ENCODE measurements around the gene NUP54.

The NUP54 gene

DNA sequence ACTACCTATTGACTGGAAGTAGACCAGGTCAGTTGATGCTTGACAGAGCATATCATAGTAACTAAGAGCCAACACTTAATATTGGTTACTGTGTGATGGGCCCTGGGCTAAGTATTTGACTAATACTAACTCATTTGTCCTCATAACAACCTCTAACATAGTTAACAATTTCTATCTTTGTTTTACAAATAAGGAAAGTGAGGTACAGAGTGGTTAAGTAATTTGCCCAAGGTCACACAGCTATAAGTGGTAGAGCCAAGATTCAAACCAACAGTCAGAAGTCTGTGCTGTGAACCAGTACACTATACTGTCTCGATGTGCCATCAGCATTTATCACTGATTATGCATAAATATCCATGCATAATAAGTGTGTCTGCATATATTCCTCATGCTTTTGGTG, 27.1 kb upstream of the NUP54 start:
- Histone ChIP-seq H3K27me3 (ENCODE audit: control insufficient read depth, low read length) (no peaks in the 10 kb centered on the region), H3K4me1 (ENCODE audit: control insufficient read depth, low read length) (peaks cover 22% of the 10 kb centered on the region), H3K9me3 (ENCODE audit: control insufficient read depth, insufficient read depth, low read length) (no peaks in the 10 kb centered on the region), H4K20me1 (ENCODE audit: control insufficient read depth, insufficient read depth, low read depth, low read length) (no peaks in the 10 kb centered on the region; the same call in 1 of the 2 replicates), H3K36me3 (ENCODE audit: control insufficient read depth, low read length) (no peaks in the 10 kb centered on the region), H3K79me2 (ENCODE audit: control insufficient read depth, low read length) (no peaks in the 10 kb centered on the region), H3K4me3 (ENCODE audit: low read length) (no peak overlapping the region), H3K27ac (ENCODE audit: low read depth, low read length) (no peak overlapping the region), H3K9me2 (replicated peaks; ENCODE audit: control insufficient read depth, low read length) (no peaks in the 10 kb centered on the region), H3F3A (ENCODE audit: control insufficient read depth, insufficient read depth) (no peaks in the 10 kb centered on the region), H3K4me2 (ENCODE audit: low read length) (no peak overlapping the region)
- TF ChIP-seq, protein P1, sequence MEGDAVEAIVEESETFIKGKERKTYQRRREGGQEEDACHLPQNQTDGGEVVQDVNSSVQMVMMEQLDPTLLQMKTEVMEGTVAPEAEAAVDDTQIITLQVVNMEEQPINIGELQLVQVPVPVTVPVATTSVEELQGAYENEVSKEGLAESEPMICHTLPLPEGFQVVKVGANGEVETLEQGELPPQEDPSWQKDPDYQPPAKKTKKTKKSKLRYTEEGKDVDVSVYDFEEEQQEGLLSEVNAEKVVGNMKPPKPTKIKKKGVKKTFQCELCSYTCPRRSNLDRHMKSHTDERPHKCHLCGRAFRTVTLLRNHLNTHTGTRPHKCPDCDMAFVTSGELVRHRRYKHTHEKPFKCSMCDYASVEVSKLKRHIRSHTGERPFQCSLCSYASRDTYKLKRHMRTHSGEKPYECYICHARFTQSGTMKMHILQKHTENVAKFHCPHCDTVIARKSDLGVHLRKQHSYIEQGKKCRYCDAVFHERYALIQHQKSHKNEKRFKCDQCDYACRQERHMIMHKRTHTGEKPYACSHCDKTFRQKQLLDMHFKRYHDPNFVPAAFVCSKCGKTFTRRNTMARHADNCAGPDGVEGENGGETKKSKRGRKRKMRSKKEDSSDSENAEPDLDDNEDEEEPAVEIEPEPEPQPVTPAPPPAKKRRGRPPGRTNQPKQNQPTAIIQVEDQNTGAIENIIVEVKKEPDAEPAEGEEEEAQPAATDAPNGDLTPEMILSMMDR (IDR thresholded peaks at IDR 0.05; ENCODE audit: low read depth, low read length, poor library complexity, severe bottlenecking) = no peak
- TF ChIP-seq EZH2phosphoT487 (IDR thresholded peaks at IDR 0.05; ENCODE audit: borderline replicate concordance, low read length) = no peak

DNA sequence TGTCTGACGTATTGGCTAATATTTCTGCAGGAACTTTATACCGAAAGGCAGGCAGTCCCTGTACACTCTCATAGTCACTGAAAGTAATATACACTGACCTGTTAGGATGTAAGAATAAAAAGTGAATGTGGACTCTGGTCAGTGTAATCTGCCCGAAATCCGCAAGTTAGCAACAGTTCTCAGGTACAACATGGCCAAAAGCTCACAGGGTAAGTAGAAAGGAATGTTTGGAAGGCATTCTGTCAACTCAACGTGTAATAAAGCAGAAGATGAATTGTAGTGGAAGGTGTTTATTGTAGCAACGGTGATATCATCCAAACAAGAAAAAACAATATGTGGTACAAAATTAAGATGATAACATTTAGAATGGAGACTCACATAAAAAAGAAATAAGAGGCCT, 26.0 kb upstream of the NUP54 start:
- H3K4me2 ChIP-seq (ENCODE audit: low read length) = no peak overlapping the region
- no peaks in the 10 kb centered on the region for H3K9me3 ChIP-seq (ENCODE audit: control insufficient read depth, insufficient read depth, low read length)
- no peaks in the 10 kb centered on the region for H3K79me2 ChIP-seq (ENCODE audit: control insufficient read depth, low read length)
- no peaks in the 10 kb centered on the region; the same call in 1 of the 2 replicates for H4K20me1 ChIP-seq (ENCODE audit: control insufficient read depth, insufficient read depth, low read depth, low read length)
- no peaks in the 10 kb centered on the region for H3F3A ChIP-seq (ENCODE audit: control insufficient read depth, insufficient read depth)
- H3K27ac ChIP-seq (ENCODE audit: low read depth, low read length) = no peak overlapping the region
- no peaks in the 10 kb centered on the region for H3K36me3 ChIP-seq (ENCODE audit: control insufficient read depth, low read length)
- no peaks in the 10 kb centered on the region for H3K27me3 ChIP-seq (ENCODE audit: control insufficient read depth, low read length)
- H3K9me2 ChIP-seq (replicated peaks; ENCODE audit: control insufficient read depth, low read length) = no peaks in the 10 kb centered on the region
- peaks cover 22% of the 10 kb centered on the region for H3K4me1 ChIP-seq (ENCODE audit: control insufficient read depth, low read length)
- no peak for TF ChIP-seq EZH2phosphoT487 (IDR thresholded peaks at IDR 0.05; ENCODE audit: borderline replicate concordance, low read length)
- TF ChIP-seq, protein P1 (IDR thresholded peaks at IDR 0.05; ENCODE audit: low read depth, low read length, poor library complexity, severe bottlenecking) = no peak
- H3K4me3 ChIP-seq (ENCODE audit: low read length) = no peak overlapping the region

DNA sequence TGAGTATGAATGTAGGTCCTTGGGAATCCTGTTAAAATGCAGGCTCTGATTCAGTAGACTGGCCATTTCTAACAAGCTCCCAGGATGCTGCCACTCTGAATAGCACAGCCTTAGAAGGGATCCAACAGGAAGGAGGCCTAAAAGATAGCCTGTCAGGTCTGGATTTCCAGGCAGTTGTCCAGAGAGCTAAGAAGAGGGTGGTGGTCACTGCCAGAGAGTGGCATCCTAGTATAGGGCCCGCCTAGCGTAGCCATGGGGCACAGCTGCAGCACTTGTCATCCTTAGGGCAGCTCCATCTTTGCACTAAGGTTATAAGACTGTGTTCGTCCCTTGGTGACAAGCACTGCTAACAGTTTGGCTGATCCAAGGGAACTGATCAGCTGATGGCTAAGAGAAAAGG, 20.5 kb upstream of the NUP54 start:
- TF ChIP-seq, protein P1 (IDR thresholded peaks at IDR 0.05; ENCODE audit: low read depth, low read length, poor library complexity, severe bottlenecking) = no peak
- TF ChIP-seq EZH2phosphoT487 (IDR thresholded peaks at IDR 0.05; ENCODE audit: borderline replicate concordance, low read length) = no peak
- H3K27me3 ChIP-seq (ENCODE audit: control insufficient read depth, low read length) = no peaks in the 10 kb centered on the region
- no peak overlapping the region for H3K4me2 ChIP-seq (ENCODE audit: low read length)
- H3K4me3 ChIP-seq (ENCODE audit: low read length) = no peak overlapping the region
- no peaks in the 10 kb centered on the region for H3K79me2 ChIP-seq (ENCODE audit: control insufficient read depth, low read length)
- no peak overlapping the region for H3K27ac ChIP-seq (ENCODE audit: low read depth, low read length)
- H3K4me1 ChIP-seq (ENCODE audit: control insufficient read depth, low read length) = no peaks in the 10 kb centered on the region
- no peaks in the 10 kb centered on the region for H3K9me2 ChIP-seq (replicated peaks; ENCODE audit: control insufficient read depth, low read length)
- no peaks in the 10 kb centered on the region; the same call in 1 of the 2 replicates for H4K20me1 ChIP-seq (ENCODE audit: control insufficient read depth, insufficient read depth, low read depth, low read length)
- no peaks in the 10 kb centered on the region for H3K9me3 ChIP-seq (ENCODE audit: control insufficient read depth, insufficient read depth, low read length)
- H3K36me3 ChIP-seq (ENCODE audit: control insufficient read depth, low read length) = no peaks in the 10 kb centered on the region
- H3F3A ChIP-seq (ENCODE audit: control insufficient read depth, insufficient read depth) = no peaks in the 10 kb centered on the region

All from DOHH2 (cell line).